HG03439 (cell line): ENCODE results near the gene MAFG.

Experiments
- ATAC-seq: cut with Tn5 transposase; IDR thresholded peaks from one replicate; pipeline ENCODE4 v1.9.1; 2021; ENCODE audit warnings: mild to moderate bottlenecking, moderate library complexity; ENCODE audit not compliant: unreplicated experiment

The MAFG gene

GRCh38 chr17:81899514-81900166, 27.9 kb downstream of the MAFG start:
- no peak for ATAC-seq

- no peak for ATAC-seq
Measured at GRCh38 chr17:81898885-81899284, 28.6 kb downstream of the MAFG start.

- ATAC-seq: no peak
Measured at GRCh38 chr17:81898029-81898866, 29.3 kb downstream of the MAFG start.

GRCh38 chr17:81895400-81895799, 32.1 kb downstream of the MAFG start:
- no peak for ATAC-seq

- peak; percentile 19 for ATAC-seq
Measured at GRCh38 chr17:81891303-81891552, 36.3 kb downstream of the MAFG start.

GRCh38 chr17:81890447-81891302, 36.9 kb downstream of the MAFG start:
- ATAC-seq: peak; percentile 1

- no peak for ATAC-seq
Measured at GRCh38 chr17:81889602-81890001, 37.9 kb downstream of the MAFG start.

- no peak for ATAC-seq
Measured at GRCh38 chr17:81888988-81889595, 38.4 kb downstream of the MAFG start.

- no peak for ATAC-seq
Measured at GRCh38 chr17:81888105-81888987, 39.2 kb downstream of the MAFG start.

GRCh38 chr17:81885869-81886548, 41.5 kb downstream of the MAFG start:
- ATAC-seq: no peak

- ATAC-seq: no peak
Measured at GRCh38 chr17:81885454-81885853, 42.1 kb downstream of the MAFG start.

- ATAC-seq: no peak
Measured at GRCh38 chr17:81884968-81885367, 42.6 kb downstream of the MAFG start.

GRCh38 chr17:81884520-81884919, 43.0 kb downstream of the MAFG start:
- ATAC-seq: no peak

- ATAC-seq: no peak
Measured at GRCh38 chr17:81879121-81879520, 48.4 kb downstream of the MAFG start.

- no peak for ATAC-seq
Measured at GRCh38 chr17:81878294-81878693, 49.2 kb downstream of the MAFG start.

GRCh38 chr17:81877569-81877968, 50.0 kb downstream of the MAFG start:
- ATAC-seq: no peak

- peak; percentile 47 for ATAC-seq
Measured at GRCh38 chr17:81871387-81872230, 55.9 kb downstream of the MAFG start.

- peak; percentile 14 for ATAC-seq
Measured at GRCh38 chr17:81870981-81871386, 56.6 kb downstream of the MAFG start, which contains the start of gene ARHGDIA. Gene ARHGDIA, minus strand, starts transcription at chr17:81871337. Its CDS starts 1,407 bp downstream, at chr17:81869930.
